MM.1S (cell line): Measurements from ENCODE around the gene SLC35G6.

Experiments used
- DNase-seq: peaks from one replicate; pipeline ENCODE4 v3.0.0-alpha.2; 2015
- H2AFZ ChIP-seq: fragments of 300-600 bp; sonication (generic); 2 replicates; pipeline ENCODE4 v1.6.0; 2016; ENCODE audit warnings: antibody characterized with exemption, low read length
- H3F3A ChIP-seq: fragments of 300-600 bp; sonication (generic); 2 replicates; pipeline ENCODE4 v1.6.1; 2016; ENCODE audit warnings: mild to moderate bottlenecking, antibody characterized with exemption, low read length, moderate library complexity, mixed read lengths; ENCODE audit not compliant: insufficient read depth
- H3K27ac ChIP-seq: fragments of 300-600 bp; sonication (generic); 2 replicates; pipeline ENCODE4 v1.5.1; 2016; ENCODE audit warnings: mild to moderate bottlenecking, low read length
- H3K27me3 ChIP-seq: fragments of 300-600 bp; sonication (generic); replicated peaks from 2 replicates; pipeline ENCODE4 v1.6.0; 2016; ENCODE audit warnings: low read length; ENCODE audit not compliant: insufficient read depth
- H3K36me3 ChIP-seq: fragments of 300-600 bp; sonication (generic); replicated peaks from 2 replicates; pipeline ENCODE4 v1.6.1; 2016; ENCODE audit warnings: mild to moderate bottlenecking, low read length, mixed read lengths; ENCODE audit not compliant: insufficient read depth
- H3K4me1 ChIP-seq: fragments of 300-600 bp; sonication (generic); 2 replicates; pipeline ENCODE4 v1.6.1; 2016; ENCODE audit warnings: low read length, mixed read lengths
- H3K4me2 ChIP-seq: fragments of 300-600 bp; sonication (generic); 2 replicates; pipeline ENCODE4 v1.6.0; 2016; ENCODE audit warnings: low read depth, low read length
- H3K4me3 ChIP-seq: fragments of 300-600 bp; sonication (generic); 2 replicates; pipeline ENCODE4 v1.5.1; 2016; ENCODE audit warnings: low read length, mixed read lengths
- H3K79me2 ChIP-seq: fragments of 300-600 bp; sonication (generic); 2 replicates; pipeline ENCODE4 v1.6.1; 2016; ENCODE audit warnings: mixed run types, low read length, mixed read lengths
- H3K9ac ChIP-seq: fragments of 300-600 bp; sonication (generic); 2 replicates; pipeline ENCODE4 v1.6.1; 2016; ENCODE audit warnings: low read length, mixed read lengths
- H3K9me2 ChIP-seq: fragments of 300-600 bp; sonication (generic); replicated peaks from 2 replicates; pipeline ENCODE4 v1.6.1; 2016; ENCODE audit warnings: mild to moderate bottlenecking, low read length, mixed read lengths; ENCODE audit not compliant: insufficient read depth
- H3K9me3 ChIP-seq: fragments of 300-600 bp; sonication (generic); replicated peaks from 2 replicates; pipeline ENCODE4 v1.6.1; 2016; ENCODE audit warnings: mild to moderate bottlenecking, low read length, mixed read lengths; ENCODE audit not compliant: insufficient read depth
- H4K20me1 ChIP-seq: fragments of 300-600 bp; sonication (generic); 2 replicates; pipeline ENCODE4 v1.6.1; 2016; ENCODE audit warnings: mild to moderate bottlenecking, low read length, moderate library complexity, mixed read lengths; ENCODE audit not compliant: insufficient read depth
- EZH2 ChIP-seq: fragments of 300-600 bp; sonication (generic); optimal IDR thresholded peaks from 2 replicates; pipeline ENCODE3; 2017; ENCODE audit warnings: low read depth, mild to moderate bottlenecking, antibody characterized with exemption, low read length, mixed read lengths
- EZH2phosphoT487 ChIP-seq: fragments of 300-600 bp; sonication (generic); IDR thresholded peaks from 2 replicates; pipeline ENCODE4 v1.6.1; 2018; ENCODE audit warnings: antibody characterized with exemption, low read length
- TF ChIP-seq, protein P1 (sequence below): fragments of 300-600 bp; sonication (generic); IDR thresholded peaks from 2 replicates; pipeline ENCODE4 v1.5.1; 2016; ENCODE audit warnings: antibody characterized with exemption, low read length, mixed read lengths

The SLC35G6 gene

DNA sequence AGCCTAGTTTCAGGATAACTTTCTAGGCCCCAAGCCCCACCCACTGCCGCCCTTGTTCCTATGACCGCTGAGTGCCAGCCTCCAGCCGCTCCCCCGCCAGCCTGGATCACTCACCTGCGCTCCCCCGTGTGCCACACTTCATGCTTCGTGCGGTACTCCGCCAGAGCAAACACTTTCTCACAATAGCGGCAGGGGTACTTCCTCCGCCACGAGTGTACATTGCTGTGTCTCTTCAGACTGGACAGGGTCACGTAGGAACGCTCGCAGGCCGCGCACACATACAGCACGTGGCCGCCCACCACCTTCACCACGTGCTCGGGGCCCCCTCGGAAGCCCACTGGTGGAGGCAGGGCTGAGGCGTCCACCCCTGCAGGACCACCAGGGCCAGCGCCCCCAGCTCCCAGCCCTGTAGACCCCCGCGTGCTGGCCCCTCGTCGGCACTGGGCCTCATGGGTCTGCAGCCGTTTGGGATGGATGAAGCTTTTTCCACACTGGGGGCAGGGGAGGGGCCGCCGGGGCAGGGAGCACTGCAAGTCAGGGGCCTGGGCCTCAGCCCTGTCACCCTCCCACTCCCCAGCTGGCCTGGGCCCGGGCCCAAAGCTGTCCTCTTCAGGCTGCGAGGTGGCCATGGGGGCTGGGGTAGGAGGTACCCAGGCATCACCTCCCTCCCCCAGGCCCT, 15.5 kb upstream of the SLC35G6 start:
- H3K9me3 ChIP-seq, result no peaks in the 10 kb centered on the region
- H4K20me1 ChIP-seq, result no peaks in the 10 kb centered on the region
- H3K9ac ChIP-seq, result no peak overlapping the region
- H2AFZ ChIP-seq, result no peak overlapping the region
- H3K79me2 ChIP-seq, result no peaks in the 10 kb centered on the region
- no peaks in the 10 kb centered on the region for H3K4me1 ChIP-seq
- no peaks in the 10 kb centered on the region for H3F3A ChIP-seq
- H3K36me3 ChIP-seq, result no peaks in the 10 kb centered on the region
- H3K27me3 ChIP-seq, result no peaks in the 10 kb centered on the region
- no peaks in the 10 kb centered on the region for H3K9me2 ChIP-seq
- no peak overlapping the region for H3K4me2 ChIP-seq
- no peak for DNase-seq
- H3K4me3 ChIP-seq, result no peak overlapping the region
- TF ChIP-seq, protein P1, sequence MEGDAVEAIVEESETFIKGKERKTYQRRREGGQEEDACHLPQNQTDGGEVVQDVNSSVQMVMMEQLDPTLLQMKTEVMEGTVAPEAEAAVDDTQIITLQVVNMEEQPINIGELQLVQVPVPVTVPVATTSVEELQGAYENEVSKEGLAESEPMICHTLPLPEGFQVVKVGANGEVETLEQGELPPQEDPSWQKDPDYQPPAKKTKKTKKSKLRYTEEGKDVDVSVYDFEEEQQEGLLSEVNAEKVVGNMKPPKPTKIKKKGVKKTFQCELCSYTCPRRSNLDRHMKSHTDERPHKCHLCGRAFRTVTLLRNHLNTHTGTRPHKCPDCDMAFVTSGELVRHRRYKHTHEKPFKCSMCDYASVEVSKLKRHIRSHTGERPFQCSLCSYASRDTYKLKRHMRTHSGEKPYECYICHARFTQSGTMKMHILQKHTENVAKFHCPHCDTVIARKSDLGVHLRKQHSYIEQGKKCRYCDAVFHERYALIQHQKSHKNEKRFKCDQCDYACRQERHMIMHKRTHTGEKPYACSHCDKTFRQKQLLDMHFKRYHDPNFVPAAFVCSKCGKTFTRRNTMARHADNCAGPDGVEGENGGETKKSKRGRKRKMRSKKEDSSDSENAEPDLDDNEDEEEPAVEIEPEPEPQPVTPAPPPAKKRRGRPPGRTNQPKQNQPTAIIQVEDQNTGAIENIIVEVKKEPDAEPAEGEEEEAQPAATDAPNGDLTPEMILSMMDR, result no peak
- TF ChIP-seq EZH2, result no peak
- no peak for TF ChIP-seq EZH2phosphoT487
- no peak overlapping the region for H3K27ac ChIP-seq

DNA sequence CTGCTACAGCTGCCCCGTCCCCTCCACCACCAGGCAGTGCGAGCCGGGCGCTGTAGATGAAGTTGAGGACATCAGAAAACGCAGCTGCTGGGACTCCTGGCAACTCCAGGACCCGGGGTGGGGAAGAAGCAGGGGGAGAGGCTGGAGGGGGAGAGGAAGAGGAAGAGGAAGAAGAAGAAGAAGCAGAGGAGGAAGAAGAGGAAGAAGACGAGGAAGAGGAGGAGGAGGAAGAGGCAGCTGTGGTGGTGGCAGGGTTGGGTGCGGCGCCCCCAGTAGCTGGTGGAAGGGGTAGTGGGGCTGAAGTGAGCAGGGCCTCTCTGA, 15.0 kb upstream of the SLC35G6 start:
- H3K4me2 ChIP-seq, result no peak overlapping the region
- H2AFZ ChIP-seq, result no peak overlapping the region
- no peaks in the 10 kb centered on the region for H3K27me3 ChIP-seq
- H3K4me3 ChIP-seq, result no peak overlapping the region
- H3K27ac ChIP-seq, result no peak overlapping the region
- no peaks in the 10 kb centered on the region for H3K36me3 ChIP-seq
- H4K20me1 ChIP-seq, result no peaks in the 10 kb centered on the region
- H3K79me2 ChIP-seq, result no peaks in the 10 kb centered on the region
- H3K4me1 ChIP-seq, result no peaks in the 10 kb centered on the region
- no peak for DNase-seq
- no peak overlapping the region for H3K9ac ChIP-seq
- TF ChIP-seq EZH2, result no peak
- TF ChIP-seq, protein P1, result no peak
- TF ChIP-seq EZH2phosphoT487, result no peak
- H3K9me2 ChIP-seq, result no peaks in the 10 kb centered on the region
- no peaks in the 10 kb centered on the region for H3F3A ChIP-seq
- H3K9me3 ChIP-seq, result no peaks in the 10 kb centered on the region

DNA sequence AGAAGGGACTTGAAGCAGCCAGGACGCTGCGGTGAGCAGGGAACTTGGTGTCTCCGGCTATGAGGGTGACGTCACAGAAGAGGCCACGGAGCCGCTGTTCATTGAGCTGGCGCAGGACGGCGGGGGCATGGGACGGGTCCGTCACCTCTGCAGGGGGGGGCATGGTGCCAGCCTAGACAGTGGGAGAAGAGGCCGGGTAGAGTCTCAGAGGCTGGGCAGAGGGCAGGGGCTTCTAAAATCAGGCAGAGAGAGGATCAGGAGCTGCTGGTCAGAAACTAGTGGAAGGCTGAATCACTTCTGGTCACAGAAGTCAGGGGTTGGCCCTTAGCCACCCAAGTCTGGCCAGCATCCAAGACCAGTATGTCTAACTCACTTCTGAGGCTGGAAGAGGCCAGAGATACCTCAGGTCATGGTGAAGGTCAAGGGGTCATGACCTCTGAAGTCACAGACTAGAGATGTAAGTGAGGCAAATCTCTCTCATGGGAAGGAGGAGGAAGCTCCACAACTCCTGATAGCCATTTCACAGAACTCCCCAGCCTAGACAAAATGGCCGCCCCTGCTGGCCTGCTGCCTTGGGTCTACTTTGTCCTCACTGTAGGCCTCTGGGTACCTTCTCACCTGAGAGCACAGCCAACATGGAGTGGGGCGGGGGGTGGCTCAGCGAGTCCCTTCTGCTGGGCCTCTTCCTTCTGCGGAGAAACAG, 14.5 kb upstream of the SLC35G6 start:
- Histone ChIP-seq H3K4me3 (no peak overlapping the region), H3K27me3 (no peaks in the 10 kb centered on the region), H3K9me2 (no peaks in the 10 kb centered on the region), H2AFZ (no peak overlapping the region), H3K4me2 (no peak overlapping the region), H3K36me3 (no peaks in the 10 kb centered on the region), H3F3A (no peaks in the 10 kb centered on the region), H3K27ac (no peak overlapping the region), H3K79me2 (no peaks in the 10 kb centered on the region), H4K20me1 (no peaks in the 10 kb centered on the region), H3K4me1 (no peaks in the 10 kb centered on the region), H3K9me3 (no peaks in the 10 kb centered on the region), H3K9ac (no peak overlapping the region)
- TF ChIP-seq EZH2 (no peak), EZH2phosphoT487 (no peak)
- TF ChIP-seq, protein P1, result no peak
- no peak for DNase-seq
